Activated T-helper 1 cell treated with Interleukin-2 at 50 U/mL for 16 hours (primary cell): Measurements from ENCODE around the gene LCP2.
"Not testable (repeated sequence)": the region's sequence is repeated elsewhere in the genome, so short reads cannot be mapped to it uniquely, and the experiment has no call there.

Experiments
- DNase-seq: peaks from one replicate; pipeline ENCODE4 v3.0.0-alpha.2; 2020; ENCODE audit warnings: low read depth

Gene LCP2

GRCh38 chr5:170273968-170274710 is 23.4 kb downstream of the LCP2 start:
- no peak for DNase-seq

- no peak for DNase-seq
These were observed 27.1 kb downstream of the LCP2 start for GRCh38 chr5:170270293-170271069.

GRCh38 chr5:170269579-170269978 is 28.0 kb downstream of the LCP2 start:
- DNase-seq = no peak

- no peak for DNase-seq
These were observed 28.7 kb downstream of the LCP2 start for GRCh38 chr5:170268884-170269283.

- no peak for DNase-seq
These were observed 29.4 kb downstream of the LCP2 start for GRCh38 chr5:170268153-170268689.

GRCh38 chr5:170267431-170268152 is 30.0 kb downstream of the LCP2 start:
- peak; percentile 67 for DNase-seq

- no peak for DNase-seq
These were observed 30.8 kb downstream of the LCP2 start for GRCh38 chr5:170266570-170267381.

GRCh38 chr5:170265522-170265921 is 32.1 kb downstream of the LCP2 start:
- no peak for DNase-seq

- no peak for DNase-seq
These were observed 33.7 kb downstream of the LCP2 start for GRCh38 chr5:170263906-170264305.

- DNase-seq = no peak
These were observed 35.2 kb downstream of the LCP2 start for GRCh38 chr5:170262061-170263045.

GRCh38 chr5:170261528-170262043 is 36.0 kb downstream of the LCP2 start:
- no peak for DNase-seq

- DNase-seq = no peak
These were observed 40.2 kb downstream of the LCP2 start for GRCh38 chr5:170257370-170257769.

GRCh38 chr5:170256571-170256970 is 41.0 kb downstream of the LCP2 start:
- DNase-seq = no peak

GRCh38 chr5:170254056-170254455 is 43.5 kb downstream of the LCP2 start:
- peak; percentile 59 for DNase-seq

GRCh38 chr5:170252720-170253350 is 44.7 kb downstream of the LCP2 start:
- no peak for DNase-seq

- DNase-seq = no peak
These were observed 45.5 kb downstream of the LCP2 start for GRCh38 chr5:170252109-170252508.

GRCh38 chr5:170251462-170251861 is 46.1 kb downstream of the LCP2 start:
- no peak for DNase-seq

- no peak for DNase-seq
These were observed 46.7 kb downstream of the LCP2 start for GRCh38 chr5:170250810-170251317.

- no peak for DNase-seq
These were observed 48.2 kb downstream of the LCP2 start for GRCh38 chr5:170249355-170249754.

- not testable (repeated sequence) for DNase-seq
These were observed 48.7 kb downstream of the LCP2 start for GRCh38 chr5:170248931-170249227.
